ENCODE measurements around the gene PLIN5.

The PLIN5 gene, protein sequence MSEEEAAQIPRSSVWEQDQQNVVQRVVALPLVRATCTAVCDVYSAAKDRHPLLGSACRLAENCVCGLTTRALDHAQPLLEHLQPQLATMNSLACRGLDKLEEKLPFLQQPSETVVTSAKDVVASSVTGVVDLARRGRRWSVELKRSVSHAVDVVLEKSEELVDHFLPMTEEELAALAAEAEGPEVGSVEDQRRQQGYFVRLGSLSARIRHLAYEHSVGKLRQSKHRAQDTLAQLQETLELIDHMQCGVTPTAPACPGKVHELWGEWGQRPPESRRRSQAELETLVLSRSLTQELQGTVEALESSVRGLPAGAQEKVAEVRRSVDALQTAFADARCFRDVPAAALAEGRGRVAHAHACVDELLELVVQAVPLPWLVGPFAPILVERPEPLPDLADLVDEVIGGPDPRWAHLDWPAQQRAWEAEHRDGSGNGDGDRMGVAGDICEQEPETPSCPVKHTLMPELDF

GRCh38 chr19:4534836-4535658, at the start of gene PLIN5:
TSS of gene PLIN5 (minus strand) at chr19:4535224. CDS start at chr19:4534074, 1,150 bp downstream.
- peak; percentile 99 for DNase-seq (ENCODE audit: low spot score)

GRCh38 chr19:4583961-4584669, 49.1 kb upstream of the PLIN5 start:
- peak; percentile 87 for DNase-seq (ENCODE audit: low spot score)

GRCh38 chr19:4582980-4583842, 48.2 kb upstream of the PLIN5 start:
- DNase-seq (ENCODE audit: low spot score) = no peak

DNA sequence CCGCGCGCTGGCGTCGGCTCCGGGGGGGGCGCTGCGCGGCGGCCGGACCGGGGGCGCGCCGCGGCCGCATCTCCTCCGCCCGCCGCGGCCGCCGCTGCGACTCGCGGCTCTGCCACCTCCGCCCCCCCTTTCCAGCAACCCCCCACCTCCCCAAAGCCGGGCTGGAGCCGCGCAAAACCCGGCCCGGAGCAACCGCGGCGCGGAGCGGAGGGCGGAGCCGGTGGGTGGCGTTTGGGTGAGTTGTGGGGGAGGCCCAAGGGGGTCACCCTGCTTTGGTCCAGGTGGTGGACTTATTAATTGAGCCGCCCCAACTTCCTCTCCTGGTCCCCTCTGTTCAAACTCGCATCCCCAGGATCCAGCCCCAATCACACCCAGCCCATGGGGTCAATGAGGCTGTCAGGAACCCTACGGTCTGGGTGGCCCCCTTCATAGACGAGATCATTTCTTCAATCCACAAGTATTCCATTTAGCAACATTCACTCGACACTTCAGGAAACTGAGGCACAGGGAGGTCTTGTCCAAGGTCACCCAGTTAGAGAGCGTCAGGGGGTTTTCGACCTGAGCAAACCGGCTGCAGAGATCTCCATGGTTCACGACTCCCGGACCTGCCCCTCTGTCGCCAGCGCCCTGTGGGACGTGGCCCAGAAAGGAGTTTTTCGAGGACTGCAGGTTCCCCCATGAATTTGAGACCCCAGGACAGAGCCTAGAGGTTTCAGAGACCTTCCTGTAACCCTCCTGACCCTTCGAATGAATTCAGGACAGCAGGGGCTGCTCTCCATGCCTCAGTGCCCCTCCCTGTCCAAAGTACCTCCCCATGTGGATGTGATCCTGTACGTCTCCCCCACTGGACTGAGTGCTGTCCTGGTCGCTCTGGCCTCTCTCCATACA, 46.9 kb upstream of the PLIN5 start:
- peak; percentile 88 for DNase-seq (ENCODE audit: low spot score)

GRCh38 chr19:4580961-4581665, 46.1 kb upstream of the PLIN5 start:
- peak; percentile 76 for DNase-seq (ENCODE audit: low spot score)

- DNase-seq (ENCODE audit: low spot score) = peak; percentile 83
These were observed 45.2 kb upstream of the PLIN5 start for GRCh38 chr19:4580021-4580901.

GRCh38 chr19:4579389-4579788, 44.4 kb upstream of the PLIN5 start:
- no peak for DNase-seq (ENCODE audit: low spot score)

DNA sequence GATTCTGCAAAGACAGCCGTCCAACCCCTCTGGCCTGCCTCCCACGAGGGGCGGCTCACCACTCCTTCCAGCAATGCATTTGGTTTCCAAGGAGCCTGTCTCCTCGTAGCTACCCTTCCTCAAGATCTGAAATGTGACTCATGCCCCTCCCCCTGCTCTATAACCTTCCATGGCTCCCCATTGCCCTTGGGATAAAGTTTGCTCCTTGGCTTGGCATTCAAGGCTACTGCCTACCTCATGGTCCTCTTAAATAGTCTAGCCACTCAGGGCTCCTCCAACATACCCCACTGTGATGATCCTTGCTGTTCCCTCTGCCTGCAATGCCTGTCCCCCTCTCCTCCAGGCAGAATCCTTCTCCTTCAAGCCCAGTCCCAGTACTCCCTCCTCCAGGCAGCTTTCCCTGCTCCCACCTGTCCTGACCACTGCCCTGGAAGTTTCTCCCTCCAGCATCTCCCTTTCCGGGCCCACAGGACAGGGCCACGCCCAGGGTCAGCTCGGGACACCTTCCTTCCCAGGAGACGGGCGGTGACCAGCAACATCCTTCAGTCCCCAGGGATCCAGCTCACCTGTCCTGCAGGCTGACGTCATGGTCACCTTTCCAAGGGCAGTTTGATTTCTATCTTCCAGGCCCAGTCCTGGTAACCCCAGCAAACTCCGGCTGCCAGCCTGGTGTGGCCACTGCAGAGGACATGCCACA, 43.7 kb upstream of the PLIN5 start:
- no peak for DNase-seq (ENCODE audit: low spot score)

DNA sequence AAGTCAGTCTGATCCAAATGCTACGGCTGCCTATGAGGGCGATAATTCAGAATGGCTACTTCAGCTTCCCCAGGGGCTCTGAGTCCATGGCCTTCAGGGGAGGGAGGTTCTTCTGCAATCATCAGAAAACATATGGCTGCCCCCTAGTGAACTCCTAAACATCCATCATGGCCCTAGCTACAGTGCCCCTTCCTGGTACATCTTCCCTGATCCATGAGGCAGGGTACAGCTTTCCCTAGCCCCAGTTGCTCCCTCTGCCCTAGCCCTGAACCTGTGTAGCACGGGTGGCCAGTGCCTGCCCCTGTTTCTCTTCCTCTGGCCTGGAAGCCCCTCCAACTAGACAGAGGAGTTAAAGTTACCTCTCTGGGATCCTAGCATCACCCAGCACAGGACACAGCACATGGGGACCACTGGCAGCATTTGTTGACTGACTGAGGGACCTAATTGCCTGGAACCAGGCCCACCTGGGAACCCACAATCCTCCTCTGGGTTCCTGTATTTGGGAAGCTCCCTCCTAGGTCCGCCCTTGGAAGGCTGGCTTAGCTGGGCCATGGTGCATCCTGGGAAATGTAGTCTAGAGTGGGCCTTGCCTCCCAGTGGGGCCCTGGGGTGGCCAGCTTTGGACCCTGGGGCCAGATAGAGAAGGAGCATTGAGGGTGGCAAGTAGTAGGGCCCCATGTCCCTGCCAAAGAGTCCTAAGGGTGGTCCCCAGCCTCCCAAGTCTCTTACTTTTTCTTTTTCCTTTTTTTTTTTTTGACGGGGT, 42.2 kb upstream of the PLIN5 start:
- DNase-seq (ENCODE audit: low spot score) = no peak

- DNase-seq (ENCODE audit: low spot score) = peak; percentile 71
These were observed 41.3 kb upstream of the PLIN5 start for GRCh38 chr19:4576016-4576933.

GRCh38 chr19:4575267-4576015, 40.4 kb upstream of the PLIN5 start:
- peak; percentile 76 for DNase-seq (ENCODE audit: low spot score)

GRCh38 chr19:4573682-4574081, 38.7 kb upstream of the PLIN5 start:
- DNase-seq (ENCODE audit: low spot score) = no peak

GRCh38 chr19:4571305-4571917, 36.4 kb upstream of the PLIN5 start:
- no peak for DNase-seq (ENCODE audit: low spot score)

GRCh38 chr19:4570916-4571304, 35.9 kb upstream of the PLIN5 start:
- no peak for DNase-seq (ENCODE audit: low spot score)

- no peak for DNase-seq (ENCODE audit: low spot score)
These were observed 35.4 kb upstream of the PLIN5 start for GRCh38 chr19:4570402-4570801.

Data from iPS-NIHi11 (cell line).